Measurements from ENCODE around the gene SLC6A8.

GRCh38 chrX:153662266-153662665 lies 25.5 kb upstream of the SLC6A8 start:
- no peak; the same call in 1 of the 2 replicates for TF ChIP-seq CTCF (conservative IDR thresholded peaks at IDR 0.05; ENCODE audit: low read depth, low read length)
- no peak for TF ChIP-seq EZH2phosphoT487 (IDR thresholded peaks at IDR 0.05; ENCODE audit: borderline replicate concordance, low read length)
